Measurements from ENCODE around the gene SRRM4. TPM values are rescaled to one million over a fixed set of nuclear protein-coding genes. Genes with fewer than 3 reads are reported as not detected.
"Not testable (repeated sequence)": the region's sequence is repeated elsewhere in the genome, so short reads cannot be mapped to it uniquely, and the experiment has no call there.

The SRRM4 gene
- total RNA-seq, 3 donors from 2014 or later, result not detected

- Mint-ChIP-seq H3K9me3 (peaks cover 4% of the 10 kb centered on the region), H3K36me3 (ENCODE audit: insufficient read depth) (no peaks in the 10 kb centered on the region), H3K27me3 (ENCODE audit: low read depth) (peaks cover 7% of the 10 kb centered on the region), H3K4me3 (no peak overlapping the region), H3K4me1 (ENCODE audit: low read depth) (no peaks in the 10 kb centered on the region)
- ATAC-seq, result no peak
- DNase-seq, result no peak
Measured at GRCh38 chr12:119020406-119021360, 39.3 kb downstream of the SRRM4 start.

- Mint-ChIP-seq H3K27me3 (ENCODE audit: low read depth) (peaks cover 1% of the 10 kb centered on the region), H3K9me3 (peaks cover 7% of the 10 kb centered on the region), H3K4me3 (no peak overlapping the region), H3K4me1 (ENCODE audit: low read depth) (no peaks in the 10 kb centered on the region), H3K36me3 (ENCODE audit: insufficient read depth) (no peaks in the 10 kb centered on the region)
- no peak for ATAC-seq
- DNase-seq, result no peak
Measured at GRCh38 chr12:119024356-119024755, 43.0 kb downstream of the SRRM4 start.

- H3K27me3 Mint-ChIP-seq (ENCODE audit: low read depth), result no peaks in the 10 kb centered on the region
- no peak for ATAC-seq
Measured at GRCh38 chr12:119025786-119026185, 44.4 kb downstream of the SRRM4 start.

GRCh38 chr12:119033332-119033731 is 52.0 kb downstream of the SRRM4 start:
- H3K4me1 Mint-ChIP-seq (ENCODE audit: low read depth); H3K36me3 Mint-ChIP-seq (ENCODE audit: insufficient read depth); H3K9me3 Mint-ChIP-seq; H3K27me3 Mint-ChIP-seq (ENCODE audit: low read depth); DNase-seq; ATAC-seq; H3K4me3 Mint-ChIP-seq: not testable (repeated sequence)

More at GRCh38 chr12:119025786-119026185, 44.4 kb downstream of the SRRM4 start:
- DNase-seq, result no peak
- Mint-ChIP-seq H3K9me3 (peaks cover 9% of the 10 kb centered on the region), H3K4me1 (ENCODE audit: low read depth) (no peaks in the 10 kb centered on the region), H3K4me3 (no peak overlapping the region), H3K36me3 (ENCODE audit: insufficient read depth) (no peaks in the 10 kb centered on the region)

GRCh38 chr12:119036878-119037825 is 55.8 kb downstream of the SRRM4 start:
- Mint-ChIP-seq H3K4me1 (ENCODE audit: low read depth) (no peaks in the 10 kb centered on the region), H3K9me3 (no peaks in the 10 kb centered on the region), H3K27me3 (ENCODE audit: low read depth) (peaks cover 6% of the 10 kb centered on the region), H3K4me3 (no peak overlapping the region), H3K36me3 (ENCODE audit: insufficient read depth) (no peaks in the 10 kb centered on the region)
- no peak for ATAC-seq
- DNase-seq, result no peak

- Mint-ChIP-seq H3K9me3 (no peaks in the 10 kb centered on the region), H3K4me1 (ENCODE audit: low read depth) (no peaks in the 10 kb centered on the region), H3K4me3 (no peak overlapping the region), H3K36me3 (ENCODE audit: insufficient read depth) (no peaks in the 10 kb centered on the region), H3K27me3 (ENCODE audit: low read depth) (peaks cover 1% of the 10 kb centered on the region)
- no peak for DNase-seq
- no peak for ATAC-seq
Measured at GRCh38 chr12:119044094-119044493, 62.8 kb downstream of the SRRM4 start.

GRCh38 chr12:119047641-119048040 is 66.3 kb downstream of the SRRM4 start:
- ATAC-seq, result no peak
- Mint-ChIP-seq H3K27me3 (ENCODE audit: low read depth) (peaks cover 1% of the 10 kb centered on the region), H3K9me3 (peaks cover 3% of the 10 kb centered on the region), H3K4me3 (no peak overlapping the region), H3K4me1 (ENCODE audit: low read depth) (no peaks in the 10 kb centered on the region), H3K36me3 (ENCODE audit: insufficient read depth) (no peaks in the 10 kb centered on the region)
- DNase-seq, result no peak

GRCh38 chr12:119050663-119051062 is 69.3 kb downstream of the SRRM4 start:
- no peak overlapping the region for H3K4me3 Mint-ChIP-seq
- H3K9me3 Mint-ChIP-seq, result peaks cover 7% of the 10 kb centered on the region
- no peaks in the 10 kb centered on the region for H3K36me3 Mint-ChIP-seq (ENCODE audit: insufficient read depth)
- ATAC-seq (no peak), DNase-seq (no peak)
- H3K27me3 Mint-ChIP-seq (ENCODE audit: low read depth), result no peaks in the 10 kb centered on the region
- H3K4me1 Mint-ChIP-seq (ENCODE audit: low read depth), result no peaks in the 10 kb centered on the region

GRCh38 chr12:119051474-119051873 is 70.1 kb downstream of the SRRM4 start:
- peaks cover 7% of the 10 kb centered on the region for H3K9me3 Mint-ChIP-seq
- no peak overlapping the region for H3K4me3 Mint-ChIP-seq
- H3K4me1 Mint-ChIP-seq (ENCODE audit: low read depth), result no peaks in the 10 kb centered on the region
- H3K36me3 Mint-ChIP-seq (ENCODE audit: insufficient read depth), result no peaks in the 10 kb centered on the region
- H3K27me3 Mint-ChIP-seq (ENCODE audit: low read depth), result no peaks in the 10 kb centered on the region
- DNase-seq (no peak), ATAC-seq (no peak)

- no peaks in the 10 kb centered on the region for H3K27me3 Mint-ChIP-seq (ENCODE audit: low read depth)
- ATAC-seq, result no peak
Measured at GRCh38 chr12:119052001-119052400, 70.7 kb downstream of the SRRM4 start.

GRCh38 chr12:119055977-119056376 is 74.6 kb downstream of the SRRM4 start:
- H3K9me3 Mint-ChIP-seq, result peaks cover 12% of the 10 kb centered on the region
- H3K4me3 Mint-ChIP-seq, result no peak overlapping the region
- H3K27me3 Mint-ChIP-seq (ENCODE audit: low read depth), result no peaks in the 10 kb centered on the region
- no peaks in the 10 kb centered on the region for H3K4me1 Mint-ChIP-seq (ENCODE audit: low read depth)
- ATAC-seq (no peak), DNase-seq (no peak)
- H3K36me3 Mint-ChIP-seq (ENCODE audit: insufficient read depth), result no peaks in the 10 kb centered on the region

More at GRCh38 chr12:119052001-119052400, 70.7 kb downstream of the SRRM4 start:
- Mint-ChIP-seq H3K36me3 (ENCODE audit: insufficient read depth) (no peaks in the 10 kb centered on the region), H3K9me3 (peaks cover 7% of the 10 kb centered on the region), H3K4me3 (no peak overlapping the region), H3K4me1 (ENCODE audit: low read depth) (no peaks in the 10 kb centered on the region)
- no peak for DNase-seq

- no peak overlapping the region for H3K4me3 Mint-ChIP-seq
- H3K27me3 Mint-ChIP-seq (ENCODE audit: low read depth), result no peaks in the 10 kb centered on the region
- H3K9me3 Mint-ChIP-seq, result peaks cover 15% of the 10 kb centered on the region
- ATAC-seq, result no peak
- no peaks in the 10 kb centered on the region for H3K4me1 Mint-ChIP-seq (ENCODE audit: low read depth)
- no peak for DNase-seq
- no peaks in the 10 kb centered on the region for H3K36me3 Mint-ChIP-seq (ENCODE audit: insufficient read depth)
Measured at GRCh38 chr12:119060847-119061796, 79.8 kb downstream of the SRRM4 start.

GRCh38 chr12:119068129-119068856 is 87.0 kb downstream of the SRRM4 start:
- Mint-ChIP-seq H3K4me1 (ENCODE audit: low read depth) (no peaks in the 10 kb centered on the region), H3K4me3 (no peak overlapping the region), H3K36me3 (ENCODE audit: insufficient read depth) (no peaks in the 10 kb centered on the region), H3K27me3 (ENCODE audit: low read depth) (no peaks in the 10 kb centered on the region), H3K9me3 (peaks cover 6% of the 10 kb centered on the region)
- no peak for ATAC-seq
- no peak for DNase-seq
